ENCODE data around the gene DNAJC13. TPM values are rescaled to one million over a fixed set of nuclear protein-coding genes. Genes with fewer than 3 reads are reported as not detected.
A peak's percentile ranks its signal among the peaks of the same experiment; 100 is the strongest.

The DNAJC13 gene
- total and polyA plus RNA-seq, 2 of the 8 experiments (the other 6 are each of a cell fraction or from before 2014, with no cell fraction given) = 7.9 to 28.8 TPM

- no peaks in the 10 kb centered on the region for H3K9me3 ChIP-seq (ENCODE audit: insufficient read depth in 2 of 2, low read depth in 1 of 2, low read length in 1 of 2)
Observed at GRCh38 chr3:132555306-132556035, 138.2 kb downstream of the DNAJC13 start.

More at GRCh38 chr3:132555306-132556035, 138.2 kb downstream of the DNAJC13 start:
- TF ChIP-seq CTBP2 (IDR thresholded peaks at IDR 0.05; ENCODE audit: borderline replicate concordance, insufficient read depth, insufficient read length, low read length) (no peak), RNF2 (IDR thresholded peaks at IDR 0.05; ENCODE audit: borderline replicate concordance, low read depth, low read length, missing control alignments, poor library complexity, severe bottlenecking) (no peak), SIN3A (conservative IDR thresholded peaks at IDR 0.05 in 1 of 2, IDR thresholded peaks at IDR 0.05 in 1 of 2; ENCODE audit: low read depth in 1 of 2, low read length in 2 of 2) (no peak), MAFK (IDR thresholded peaks at IDR 0.05; ENCODE audit: low read depth, low read length) (no peak), RXRA (IDR thresholded peaks at IDR 0.05; ENCODE audit: insufficient read depth, low read depth, low read length) (no peak)
- no peak overlapping the region for H4K5ac ChIP-seq (ENCODE audit: insufficient read length, low read depth, low read length)
- no peak for DNase-seq (ENCODE audit: low read depth in 1 of 2, low spot score in 2 of 2)
- no peak overlapping the region for H3K18ac ChIP-seq (ENCODE audit: extremely low read depth, low read length)
- ChIA-PET CTCF (ENCODE audit: partially characterized antibody) (interaction anchor here (1.0 kb wide), 1 partner anchor 13 kb away, joined by 3 read pairs; no protein-coding TSS in a partner anchor), POLR2A (ENCODE audit: partially characterized antibody) (interaction anchor here (1.4 kb wide), 1 partner anchor 71 kb away, joined by 4 read pairs; no protein-coding TSS in a partner anchor)
- H2BK12ac ChIP-seq (ENCODE audit: low read depth, low read length) = no peak overlapping the region
- H3K36me3 ChIP-seq (ENCODE audit: control insufficient read depth in 2 of 4, insufficient read depth in 4 of 4, low read length in 3 of 4) = no peaks in the 10 kb centered on the region
- no peak overlapping the region for H4K8ac ChIP-seq (ENCODE audit: extremely low read depth, insufficient read depth, low read length)
- H3K27me3 ChIP-seq (replicated peaks in 1 of 4; ENCODE audit: control insufficient read depth in 3 of 4, extremely low read depth in 1 of 4, insufficient read depth in 3 of 4, low read length in 3 of 4) = no peaks in the 10 kb centered on the region
- no peak overlapping the region for H2BK120ac ChIP-seq (replicated peaks; ENCODE audit: low read depth, low read length)
- 0 out of 2 replicates have a peak overlapping the region, but pooled peaks have one; percentile 35 for H2BK5ac ChIP-seq (ENCODE audit: low read depth, low read length)
- H3K9ac ChIP-seq (replicated peaks in 1 of 4; ENCODE audit: extremely low read depth in 1 of 4, low read depth in 3 of 4, low read length in 3 of 4) = no peak overlapping the region
- no peak overlapping the region for H3K14ac ChIP-seq (ENCODE audit: insufficient read length)
- peak overlapping the region; percentile 46; the same call in 1 of the 2 replicates for H2BK15ac ChIP-seq (ENCODE audit: low read length)
- H3K23ac ChIP-seq (ENCODE audit: insufficient read length) = no peak overlapping the region
- no peak overlapping the region for H3K4me3 ChIP-seq (ENCODE audit: extremely low read depth in 1 of 4, insufficient read depth in 2 of 4, low read depth in 3 of 4, low read length in 4 of 4)
- H3K4me2 ChIP-seq (ENCODE audit: insufficient read depth in 1 of 2, low read depth in 2 of 2, low read length in 2 of 2) = no peak overlapping the region
- no peak overlapping the region for H2AK5ac ChIP-seq (ENCODE audit: low read depth, low read length)
- no peak overlapping the region for H3K4ac ChIP-seq (replicated peaks; ENCODE audit: insufficient read length, low read depth, low read length)
- no peaks in the 10 kb centered on the region for H3K79me1 ChIP-seq (ENCODE audit: low read depth, low read length)
- peak overlapping the region; percentile 6 for H4K91ac ChIP-seq (replicated peaks; ENCODE audit: insufficient read length, low read length)
- no peaks in the 10 kb centered on the region for H4K20me1 ChIP-seq (replicated peaks in 1 of 2; ENCODE audit: control insufficient read depth in 1 of 2, insufficient read depth in 2 of 2, low read length in 2 of 2)
- H3K4me1 ChIP-seq (replicated peaks in 1 of 4; ENCODE audit: control insufficient read depth in 3 of 4, insufficient read depth in 4 of 4, low read length in 3 of 4) = peaks cover 3 to 12% (median 5%) of the 10 kb centered on the region in 4 experiments; a peak in 3 of 7 replicates
- no peaks in the 10 kb centered on the region for H3K23me2 ChIP-seq (ENCODE audit: low read depth, low read length)
- FAIRE-seq = no peak
- WGBS, 2 experiments (ENCODE audit: extremely low coverage in 1 of 2, insufficient coverage in 1 of 2, insufficient read length in 1 of 2, insufficient replicate concordance in 2 of 2, low coverage in 1 of 2, low lambda C conversion rate in 2 of 2, missing lambda C conversion rate in 1 of 2) = 90% methylated on average over 5 of the region's 5 CpGs; no CpG with 5 or more reads in 1 of the 2 experiments
- no peak overlapping the region for H3K27ac ChIP-seq (ENCODE audit: low read depth, low read length)
- H3K56ac ChIP-seq (replicated peaks; ENCODE audit: insufficient read length, low read depth, low read length) = no peak overlapping the region
- H3K79me2 ChIP-seq (ENCODE audit: control insufficient read depth in 1 of 2, insufficient read depth in 2 of 2, low read length in 2 of 2) = no peaks in the 10 kb centered on the region
- H2BK20ac ChIP-seq (ENCODE audit: low read length) = no peak overlapping the region
- no peak overlapping the region for H2AFZ ChIP-seq (ENCODE audit: low read length)
